ENCODE measurements around the gene FAT1. TPM values are rescaled to one million over a fixed set of nuclear protein-coding genes. Genes with fewer than 3 reads are reported as not detected.
"Not testable (repeated sequence)": the region's sequence is repeated elsewhere in the genome, so short reads cannot be mapped to it uniquely, and the experiment has no call there.

Gene FAT1
- total RNA-seq, 1 donor from 2014 or later, result 353 TPM

DNA sequence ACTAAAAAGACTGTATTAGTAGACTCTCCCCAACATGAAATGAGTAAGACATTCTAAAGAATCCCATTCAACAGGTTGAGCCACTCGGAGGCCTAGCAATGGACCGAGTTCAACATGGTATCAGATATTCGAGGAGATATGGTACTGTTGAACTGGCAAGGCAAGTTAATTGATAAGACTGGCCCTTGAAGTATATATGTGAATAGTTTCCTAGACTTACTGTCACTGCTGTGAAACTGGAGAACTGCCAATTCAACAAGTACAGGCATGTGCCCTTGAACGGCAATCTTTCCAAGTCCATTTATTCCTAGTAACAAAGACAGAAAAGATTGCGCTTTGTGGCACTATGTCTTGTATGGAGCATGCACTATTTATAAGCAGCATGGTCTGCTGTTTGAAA, 24.4 kb downstream of the FAT1 start:
- DNase-seq (ENCODE audit: low read depth), result peak; percentile 30

DNA sequence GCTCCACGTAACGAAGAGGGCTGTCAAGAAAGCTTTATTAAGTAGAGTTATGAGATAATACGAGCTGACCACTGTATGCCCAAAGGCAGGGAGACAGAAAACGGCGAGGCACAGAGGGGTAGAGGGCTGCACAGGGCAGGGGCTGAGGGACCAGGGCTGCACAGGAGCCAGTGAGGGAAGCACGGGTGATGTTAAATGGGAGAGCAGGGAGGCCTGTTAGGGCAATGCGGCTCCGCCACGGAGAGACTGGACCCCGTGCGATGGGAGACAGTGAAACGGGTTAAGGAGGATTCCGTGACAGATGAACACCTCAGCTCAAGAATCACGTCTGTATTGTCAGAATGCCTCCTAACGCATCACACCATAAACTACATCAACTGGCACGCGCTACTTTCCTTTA, 25.1 kb downstream of the FAT1 start:
- no peak for DNase-seq (ENCODE audit: low read depth)

GRCh38 chr4:186698028-186698427, 25.6 kb downstream of the FAT1 start:
- DNase-seq (ENCODE audit: low read depth), result no peak

- no peak for DNase-seq (ENCODE audit: low read depth)
Observed at GRCh38 chr4:186695392-186695791, 28.3 kb downstream of the FAT1 start.

- no peak for DNase-seq (ENCODE audit: low read depth)
Observed at GRCh38 chr4:186693894-186694293, 29.8 kb downstream of the FAT1 start.

DNA sequence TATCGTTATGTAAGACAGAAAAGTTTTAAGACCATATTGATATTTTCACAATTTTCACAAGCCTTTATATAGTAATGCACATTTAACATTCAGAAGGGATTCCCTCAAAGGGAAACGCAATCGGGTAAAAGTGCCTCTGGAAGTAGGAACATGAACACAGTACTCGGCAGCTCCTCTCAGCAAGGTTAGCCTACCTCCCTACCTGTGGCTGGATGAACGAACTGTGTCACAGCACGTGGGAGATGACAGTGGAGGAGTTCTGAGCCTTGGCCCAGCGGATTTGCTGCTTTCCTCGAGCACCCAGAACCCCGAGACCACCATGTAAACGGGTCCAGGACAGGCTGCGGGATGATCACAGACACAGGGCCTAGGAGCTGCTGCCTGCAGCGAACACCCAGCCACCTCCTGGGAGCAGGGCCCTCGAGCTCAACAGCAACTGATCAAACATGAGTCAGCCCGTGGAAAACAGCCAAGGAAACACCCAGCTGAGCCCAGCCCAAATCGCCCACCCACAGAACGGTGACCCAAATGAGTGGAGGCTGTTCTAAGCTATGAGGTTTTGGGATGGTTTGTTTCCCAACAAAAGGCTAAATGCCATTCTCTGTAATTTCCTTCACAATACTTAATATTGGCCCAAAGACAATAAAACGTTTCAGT, 30.4 kb downstream of the FAT1 start:
- peak; percentile 87 for DNase-seq (ENCODE audit: low read depth)

- no peak for DNase-seq (ENCODE audit: low read depth)
Observed at GRCh38 chr4:186691396-186691795, 32.3 kb downstream of the FAT1 start.

- DNase-seq (ENCODE audit: low read depth), result no peak
Observed at GRCh38 chr4:186689476-186689875, 34.2 kb downstream of the FAT1 start.

- no peak for DNase-seq (ENCODE audit: low read depth)
Observed at GRCh38 chr4:186688150-186688943, 35.3 kb downstream of the FAT1 start.

GRCh38 chr4:186687265-186687664, 36.4 kb downstream of the FAT1 start:
- DNase-seq (ENCODE audit: low read depth), result no peak

DNA sequence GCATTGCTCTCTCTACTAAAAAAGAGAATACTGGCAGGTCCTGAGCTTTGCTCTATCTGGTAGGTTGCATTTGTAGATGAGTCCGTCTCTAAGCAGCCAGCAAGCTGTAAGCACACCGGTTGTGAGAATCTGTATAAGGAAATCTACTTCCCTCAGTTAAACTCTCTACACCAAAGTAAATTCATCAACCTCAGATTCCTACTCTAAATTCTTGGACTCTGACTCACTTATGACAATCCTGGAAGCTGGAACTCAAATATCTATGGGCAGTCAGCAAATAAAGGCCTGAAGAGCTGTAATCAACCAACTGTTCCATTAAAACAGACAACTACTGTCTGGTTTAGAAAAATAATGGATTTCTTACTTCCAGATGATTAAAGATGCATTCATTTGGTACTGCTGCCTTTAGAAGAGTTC, 37.9 kb downstream of the FAT1 start:
- peak; percentile 74 for DNase-seq (ENCODE audit: low read depth)

- DNase-seq (ENCODE audit: low read depth), result no peak
Observed at GRCh38 chr4:186684889-186685309, 38.8 kb downstream of the FAT1 start.

- no peak for DNase-seq (ENCODE audit: low read depth)
Observed at GRCh38 chr4:186684220-186684619, 39.4 kb downstream of the FAT1 start.

DNA sequence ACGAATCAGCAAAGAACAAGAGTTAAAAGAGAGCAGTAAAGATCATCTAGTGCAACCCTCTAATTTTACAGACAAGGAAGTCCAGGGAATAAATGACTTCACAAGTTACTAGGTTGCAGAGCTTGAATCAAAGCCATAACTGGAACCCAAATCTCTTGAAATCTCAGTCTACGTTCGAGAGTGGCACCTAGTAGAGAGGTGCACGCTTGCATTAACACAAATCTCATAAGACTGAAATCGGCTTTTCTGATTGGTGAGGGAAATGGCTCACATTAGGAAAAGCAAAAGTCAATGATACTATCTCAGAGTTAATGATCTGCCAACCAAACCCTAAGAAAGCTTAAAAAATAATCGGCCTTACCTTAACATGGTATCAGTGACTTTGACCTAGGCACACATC, 43.0 kb downstream of the FAT1 start:
- DNase-seq (ENCODE audit: low read depth), result no peak

DNA sequence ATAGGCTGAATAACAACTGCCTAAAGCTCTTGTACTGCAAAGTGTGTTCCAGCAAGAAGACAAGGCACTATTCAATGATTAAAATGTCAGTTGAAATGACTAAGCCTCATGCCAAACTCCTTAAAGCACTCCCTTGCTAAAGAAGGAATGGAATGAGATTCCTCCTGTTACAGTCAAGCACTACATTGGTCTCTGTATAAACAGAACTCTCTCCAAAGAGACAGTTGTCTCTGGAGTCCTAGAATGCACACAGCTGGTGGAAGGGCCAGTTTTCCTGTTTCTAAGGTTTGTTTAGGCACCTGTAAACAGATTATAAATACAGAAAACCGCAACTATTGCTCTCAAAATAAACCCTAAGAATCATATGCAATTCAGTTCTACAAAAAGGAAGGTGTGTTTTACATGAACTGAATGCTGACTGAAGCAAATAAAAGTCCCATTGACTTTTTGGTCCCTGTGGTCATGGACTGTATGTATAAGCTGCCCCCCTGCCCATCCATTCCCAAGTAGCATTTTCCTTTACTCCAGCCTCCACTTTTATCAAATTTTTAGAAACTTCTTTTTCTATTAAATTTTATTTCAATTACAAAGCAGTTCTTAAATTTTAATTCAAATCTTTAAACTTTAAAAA, 47.0 kb downstream of the FAT1 start:
- DNase-seq (ENCODE audit: low read depth), result peak; percentile 79

GRCh38 chr4:186669735-186670134, 53.9 kb downstream of the FAT1 start:
- no peak for DNase-seq (ENCODE audit: low read depth)

GRCh38 chr4:186669159-186669731, 54.4 kb downstream of the FAT1 start:
- peak; percentile 66 for DNase-seq (ENCODE audit: low read depth)

DNA sequence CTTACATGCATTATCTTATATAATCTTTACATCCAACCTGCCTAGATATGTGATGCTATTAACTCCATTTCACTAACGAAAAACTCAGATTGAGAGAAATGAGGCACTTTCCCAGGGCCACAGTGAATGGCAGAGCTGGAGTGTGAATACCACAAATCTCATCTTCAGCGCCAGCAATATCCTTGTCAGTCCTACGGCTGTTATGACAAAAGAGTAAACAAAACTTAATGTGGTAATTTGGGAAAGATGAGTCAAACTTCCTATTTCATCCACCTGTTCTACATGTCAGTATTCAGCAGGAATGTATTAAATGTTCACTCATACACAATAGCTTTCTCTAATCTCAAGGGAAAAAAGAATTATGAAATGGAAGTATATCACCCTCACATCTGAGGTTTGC, 56.9 kb downstream of the FAT1 start:
- DNase-seq (ENCODE audit: low read depth), result peak; percentile 81

DNA sequence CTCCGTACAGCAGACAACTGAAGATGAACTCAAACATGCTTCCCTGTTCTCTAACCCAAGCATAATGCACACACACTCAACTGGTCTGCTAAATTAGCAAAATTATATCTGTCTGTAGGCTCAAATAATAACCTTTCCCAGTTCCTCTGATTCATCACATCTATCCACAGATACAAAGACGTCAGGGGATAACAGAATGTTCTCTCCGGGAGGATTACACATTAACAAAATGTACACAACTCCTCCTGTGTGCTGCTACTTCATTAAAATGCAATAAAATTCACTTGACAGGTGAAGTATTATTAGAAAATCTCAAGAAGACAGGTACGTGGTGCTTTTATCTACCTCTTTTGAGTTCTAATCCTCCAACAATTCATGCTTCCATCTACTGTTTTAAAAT, 57.4 kb downstream of the FAT1 start:
- no peak for DNase-seq (ENCODE audit: low read depth)

- DNase-seq (ENCODE audit: low read depth), result no peak
Observed at GRCh38 chr4:186660403-186660802, 63.3 kb downstream of the FAT1 start.

DNA sequence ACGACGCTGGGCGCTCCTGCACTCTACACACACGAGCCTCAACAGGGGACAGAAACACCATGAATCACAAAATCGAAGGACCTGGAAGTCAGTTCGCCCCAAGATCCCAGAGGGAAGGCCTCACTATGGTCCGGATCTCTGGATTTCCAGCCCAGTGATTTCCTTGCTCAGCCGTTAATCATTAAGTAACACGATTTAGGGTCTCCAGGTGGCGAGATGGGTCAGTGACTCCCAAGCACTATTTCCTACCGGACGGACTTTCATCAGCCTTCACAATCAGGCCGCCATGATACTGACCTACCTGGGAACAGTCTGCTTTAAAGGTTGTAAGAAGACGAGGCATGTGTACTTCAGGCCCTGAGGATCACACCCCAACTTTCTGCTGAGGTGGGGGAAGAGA, 63.7 kb downstream of the FAT1 start:
- DNase-seq (ENCODE audit: low read depth), result no peak

- DNase-seq (ENCODE audit: low read depth), result not testable (repeated sequence)
Observed at GRCh38 chr4:186659456-186659855, 64.2 kb downstream of the FAT1 start.

All from myocyte (in vitro differentiated cells).